HG03378 (cell line): ENCODE measurements around the gene ADSL.

Experiments
- ATAC-seq: cut with Tn5 transposase; IDR thresholded peaks from one replicate; pipeline ENCODE4 v1.9.1; 2021; ENCODE audit warnings: mild to moderate bottlenecking, moderate library complexity; ENCODE audit not compliant: unreplicated experiment

ADSL gene

DNA sequence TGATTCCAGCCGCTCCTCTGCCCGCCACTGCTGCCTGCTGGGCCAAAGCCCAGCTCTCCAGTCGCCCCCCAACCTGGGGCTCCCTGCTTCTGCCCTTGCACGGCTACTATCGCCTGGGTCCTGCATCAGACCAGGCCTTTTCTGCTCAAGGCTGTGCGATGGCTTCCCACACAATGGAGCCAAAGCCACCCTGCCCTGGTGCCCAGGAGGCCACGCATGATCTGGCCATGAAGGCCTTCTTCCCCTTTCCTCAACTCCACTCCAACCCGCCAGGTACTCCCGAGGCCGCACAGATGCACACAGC lies 69.9 kb downstream of the ADSL start:
- no peak for ATAC-seq

- ATAC-seq = no peak
Observed at GRCh38 chr22:40416636-40417035, 70.3 kb downstream of the ADSL start.

DNA sequence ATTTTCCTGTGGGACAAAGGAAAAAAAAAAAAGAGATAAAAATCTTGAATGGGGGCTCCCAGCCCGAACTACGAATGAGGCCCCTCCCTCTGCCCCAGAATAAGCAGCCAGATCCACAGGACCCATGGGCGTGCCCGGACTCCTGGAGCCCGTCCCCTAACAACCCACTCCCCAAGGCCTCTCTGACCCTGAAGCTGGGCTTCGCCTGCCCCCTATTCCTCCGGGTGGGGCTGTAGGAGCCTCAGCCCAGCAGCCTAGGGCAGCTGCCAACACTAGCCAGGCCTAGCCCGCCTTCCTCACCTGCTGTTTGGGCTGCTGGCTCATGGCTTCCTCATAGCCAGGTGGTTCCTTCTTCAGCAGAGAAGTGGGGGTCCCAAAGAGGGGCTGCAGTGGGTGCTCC lies 70.7 kb downstream of the ADSL start:
- ATAC-seq = no peak

DNA sequence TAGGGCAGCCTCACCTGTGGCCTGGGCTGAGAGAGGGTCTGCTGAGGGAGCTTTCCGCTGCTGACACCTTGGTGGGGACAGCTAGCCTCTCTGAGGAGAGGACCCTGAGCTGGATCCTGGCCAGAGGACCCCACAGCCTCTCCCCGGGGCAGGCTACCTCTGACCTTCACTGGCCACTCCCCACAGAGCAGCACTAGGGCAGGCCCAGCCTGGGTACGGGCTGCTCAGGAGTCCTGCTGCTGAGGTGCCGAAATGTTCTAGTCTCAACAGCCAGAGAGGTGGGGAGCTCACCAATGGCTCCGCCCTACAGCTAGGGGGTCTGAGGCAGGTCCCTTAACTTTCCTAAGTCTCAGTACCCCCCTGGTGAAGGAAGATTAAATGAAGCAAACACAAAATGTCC lies 71.6 kb downstream of the ADSL start:
- ATAC-seq = no peak

DNA sequence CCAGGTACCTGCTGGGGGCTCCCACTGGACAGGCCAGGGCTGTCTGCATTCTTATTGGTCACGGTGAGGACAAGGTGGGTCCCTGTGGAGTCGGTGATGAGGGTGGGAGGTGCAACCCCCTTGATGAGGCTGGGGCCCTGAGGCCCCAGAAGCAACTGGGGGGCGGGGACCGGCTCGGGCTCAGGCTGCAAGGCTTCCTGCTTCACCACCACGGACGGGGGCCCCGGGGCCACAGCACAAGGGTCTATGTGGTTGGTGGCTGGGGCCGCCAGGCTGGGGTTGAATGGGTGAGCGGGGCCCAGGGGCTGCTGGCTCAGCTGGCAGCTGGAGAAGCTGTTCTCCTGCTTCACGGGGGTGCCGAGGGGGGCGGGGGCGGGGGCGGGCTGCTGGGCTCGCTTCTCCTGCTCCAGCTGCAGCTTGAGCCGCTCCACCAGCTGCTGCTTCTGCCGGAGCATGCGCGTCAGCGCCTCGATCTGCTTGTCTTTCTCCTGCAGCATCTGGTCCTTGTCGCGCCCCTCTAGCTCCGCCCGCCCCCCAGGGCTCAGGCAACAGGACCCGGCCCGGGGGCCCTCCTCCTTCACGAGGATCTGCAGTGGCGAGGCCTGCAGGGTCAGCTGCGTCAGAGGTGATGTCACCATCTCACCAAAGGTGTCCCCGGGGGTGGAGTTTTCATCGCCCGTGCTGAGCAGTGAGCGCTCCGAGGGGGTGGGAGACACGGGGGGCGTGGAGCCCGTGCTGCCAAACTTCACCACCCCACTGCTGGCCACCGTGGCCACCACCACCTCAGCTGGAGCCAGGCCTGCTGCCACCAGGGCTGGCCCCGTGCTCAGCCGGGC lies 72.3 kb downstream of the ADSL start:
- no peak for ATAC-seq

GRCh38 chr22:40419718-40420117 lies 73.4 kb downstream of the ADSL start:
- no peak for ATAC-seq

DNA sequence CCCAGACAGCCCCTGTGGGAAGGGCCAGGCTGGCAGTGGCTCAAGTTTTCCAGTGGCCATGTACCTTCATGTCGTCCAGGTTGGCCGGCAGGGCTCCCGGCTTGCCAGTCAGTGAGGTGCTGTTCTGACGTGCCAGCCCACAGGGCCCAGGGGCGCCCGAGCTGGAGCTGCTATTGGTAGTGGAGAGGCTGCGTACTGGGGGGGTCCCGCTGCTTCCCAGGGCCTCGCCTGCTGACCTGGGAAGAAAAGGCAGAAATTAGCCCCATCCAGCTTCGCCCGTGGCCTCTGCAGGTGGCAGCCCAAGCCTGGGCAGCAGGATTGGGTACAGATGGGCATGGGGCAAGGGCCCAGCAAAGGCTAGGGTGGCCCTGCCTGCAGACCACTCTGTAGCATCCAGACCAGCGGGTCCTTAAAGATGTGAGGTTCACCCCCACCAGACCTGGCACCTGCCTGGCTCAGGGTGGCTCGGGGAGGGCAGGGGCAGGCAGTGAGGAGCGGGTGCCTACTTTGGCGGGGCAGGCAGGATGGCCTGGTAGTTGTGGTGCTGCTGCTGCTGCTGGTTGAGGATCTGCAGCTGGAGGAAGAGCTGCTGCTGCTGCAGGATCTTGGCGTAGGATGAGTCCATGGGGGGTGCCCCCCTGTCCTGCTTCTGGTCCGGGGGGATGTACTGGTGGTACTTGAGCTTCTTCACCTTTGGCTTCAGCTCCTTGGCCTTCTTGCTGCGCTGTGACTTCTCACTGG lies 74.2 kb downstream of the ADSL start:
- ATAC-seq = no peak

DNA sequence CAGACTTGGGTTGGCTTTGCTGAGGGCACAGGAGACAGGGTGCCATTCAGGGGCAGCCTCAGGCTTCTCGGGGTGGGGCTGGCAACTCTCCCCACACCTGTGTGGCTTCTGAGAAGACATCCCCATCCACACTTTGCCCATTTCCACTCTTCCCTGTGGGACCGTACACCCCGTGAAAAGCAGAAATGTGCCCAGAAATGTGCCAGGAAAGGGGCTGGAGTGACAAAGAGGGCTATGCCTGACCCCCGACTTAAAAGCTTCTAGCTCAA lies 74.7 kb downstream of the ADSL start:
- no peak for ATAC-seq

DNA sequence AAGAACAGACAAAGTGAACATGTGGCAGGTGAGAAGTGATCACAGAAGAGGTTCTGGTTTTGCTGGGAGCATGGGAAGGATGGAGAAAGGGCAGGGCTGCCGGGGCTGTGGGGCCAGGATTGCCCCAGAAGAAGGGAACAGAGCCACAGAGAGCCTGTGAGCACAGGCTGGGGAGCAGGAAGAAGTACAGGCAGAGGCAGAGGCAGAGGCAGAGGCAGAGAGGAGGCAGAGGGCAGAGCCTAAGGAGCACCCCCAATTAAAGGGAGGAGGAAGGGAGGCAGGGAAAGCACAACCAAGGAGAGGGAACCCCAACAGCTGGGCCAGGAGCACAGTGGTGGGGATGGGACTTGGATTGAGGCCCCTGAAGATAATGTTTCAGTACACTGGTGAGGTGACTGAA lies 75.6 kb downstream of the ADSL start:
- no peak for ATAC-seq

GRCh38 chr22:40422558-40423309 lies 76.4 kb downstream of the ADSL start:
- ATAC-seq = no peak

DNA sequence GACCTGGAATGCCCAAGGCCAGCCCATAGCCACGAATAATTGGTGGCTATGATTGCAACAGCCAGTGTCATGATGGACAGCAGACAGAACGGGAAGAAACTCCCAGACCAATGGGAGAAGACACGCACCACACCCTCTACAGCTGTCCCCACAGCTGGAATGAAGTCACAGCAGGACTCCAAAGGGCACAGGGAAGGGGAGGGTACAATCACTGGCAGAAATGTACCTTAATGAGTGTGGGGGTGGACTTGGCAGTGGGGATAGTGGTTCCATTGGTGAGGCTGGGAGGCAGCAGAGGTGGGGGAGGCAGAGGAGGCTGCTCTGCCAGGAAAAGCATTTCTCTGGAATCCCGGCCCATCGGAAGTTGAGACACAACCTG lies 77.0 kb downstream of the ADSL start:
- ATAC-seq = no peak

DNA sequence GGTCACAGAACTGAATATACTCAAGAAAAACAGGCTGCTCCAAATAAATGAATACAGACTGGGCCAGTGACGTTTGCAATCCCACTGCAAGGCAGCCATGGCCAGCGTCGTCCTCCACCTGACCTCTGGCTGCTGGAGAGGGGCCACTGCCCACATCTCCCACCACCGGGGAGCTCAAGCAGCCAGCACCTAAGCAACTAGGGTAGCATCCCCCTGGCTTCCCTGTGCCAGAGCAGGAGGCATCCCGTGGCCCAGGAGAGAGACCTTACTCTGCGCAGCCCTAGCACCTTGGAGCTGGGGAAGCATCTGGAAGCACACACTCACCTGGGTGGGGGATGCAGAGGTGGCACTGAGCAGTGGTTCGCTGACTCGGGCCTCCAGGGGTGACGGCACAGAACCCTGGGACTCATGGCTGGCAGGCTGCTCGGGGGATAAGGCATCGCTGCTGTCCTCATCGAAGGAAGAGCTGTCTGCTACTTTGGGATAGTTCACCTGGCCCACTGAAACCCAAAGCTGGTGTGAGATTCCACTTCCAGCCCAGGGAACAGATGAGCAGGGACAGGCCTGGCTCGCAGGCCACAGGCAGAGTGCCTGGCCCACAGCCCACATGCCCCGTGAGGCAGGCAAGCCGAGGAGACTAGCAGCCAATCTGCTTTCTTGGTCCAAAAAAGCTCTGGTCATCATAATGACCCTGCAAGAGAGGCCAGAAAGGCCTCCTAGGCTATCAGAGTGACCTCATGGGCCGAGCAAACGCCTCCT lies 77.8 kb downstream of the ADSL start:
- no peak for ATAC-seq

DNA sequence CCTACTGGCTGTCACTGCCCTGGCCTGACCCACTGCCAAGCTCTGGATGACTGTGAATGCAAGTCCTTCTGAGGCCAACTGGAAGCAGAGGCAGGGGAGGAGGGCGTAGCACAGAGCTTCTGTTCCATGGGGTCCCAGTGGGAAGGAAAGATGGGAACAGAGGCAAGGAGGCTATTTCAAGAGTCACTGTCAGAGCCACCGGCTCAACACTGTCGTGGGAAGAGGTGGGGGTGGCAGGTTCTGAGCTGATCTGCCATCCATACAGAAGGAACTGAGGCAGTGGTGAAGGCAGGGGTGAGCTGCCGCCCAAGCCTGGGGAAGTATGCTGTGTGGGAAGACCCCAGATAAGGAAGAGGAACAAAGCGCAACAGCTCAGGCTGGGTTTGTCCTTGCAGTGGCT lies 78.8 kb downstream of the ADSL start:
- no peak for ATAC-seq

DNA sequence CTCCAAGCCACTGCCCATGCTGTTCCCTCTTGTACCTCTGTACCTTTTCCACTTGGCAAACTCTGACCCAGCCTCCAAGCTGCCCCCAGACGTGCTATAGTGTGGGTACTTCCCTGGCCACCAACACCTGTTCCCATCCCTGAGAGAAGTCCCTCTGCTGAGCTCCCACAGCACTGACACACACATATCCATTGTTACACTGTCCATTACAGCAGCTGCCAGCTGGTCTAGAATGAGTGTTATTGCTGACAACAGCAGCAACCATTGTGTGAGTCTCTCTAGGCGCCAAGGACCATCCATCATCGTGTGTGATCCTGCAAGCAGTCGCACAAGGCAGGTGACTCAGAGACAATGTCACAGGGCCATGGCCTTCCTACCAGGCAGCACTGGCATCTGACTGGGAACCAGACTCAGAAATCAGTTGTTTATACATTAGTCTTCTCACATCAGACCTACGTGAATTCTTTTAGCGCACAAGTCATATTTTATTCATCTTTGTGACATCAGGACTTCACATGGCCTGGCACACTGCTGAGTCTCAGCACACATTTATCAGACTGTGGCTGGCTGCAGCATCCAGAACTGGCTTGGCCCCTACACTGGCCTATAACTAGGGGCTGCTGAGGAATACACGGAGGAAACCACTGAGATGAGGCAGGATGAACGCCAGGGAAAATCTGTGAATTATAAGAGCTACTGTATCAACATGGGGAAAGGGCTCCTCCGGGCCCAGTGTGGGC lies 80.5 kb downstream of the ADSL start:
- ATAC-seq = no peak

GRCh38 chr22:40428796-40429195 lies 82.5 kb downstream of the ADSL start:
- ATAC-seq = no peak

DNA sequence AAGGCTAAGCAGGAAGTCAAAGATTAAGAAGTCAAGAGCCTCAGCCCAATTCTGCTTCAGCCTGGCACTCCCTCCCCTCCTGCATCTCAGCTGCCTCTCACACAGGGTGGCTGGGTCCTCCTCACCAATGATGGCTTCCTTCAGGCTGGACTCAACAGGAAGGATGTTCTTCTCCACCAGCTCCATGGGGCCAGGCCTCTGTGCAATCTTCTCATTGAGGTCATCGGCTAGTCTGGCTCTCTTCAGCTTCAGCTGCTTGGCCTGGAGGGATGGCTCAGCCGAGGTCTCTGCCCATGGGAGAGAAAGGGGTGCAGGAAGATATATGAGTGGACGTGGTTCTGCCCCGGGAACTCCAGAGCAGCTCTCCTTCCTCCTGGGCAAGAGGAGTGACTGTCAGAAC lies 83.2 kb downstream of the ADSL start:
- no peak for ATAC-seq

- ATAC-seq = no peak
Observed at GRCh38 chr22:40430991-40431390, 84.7 kb downstream of the ADSL start.

DNA sequence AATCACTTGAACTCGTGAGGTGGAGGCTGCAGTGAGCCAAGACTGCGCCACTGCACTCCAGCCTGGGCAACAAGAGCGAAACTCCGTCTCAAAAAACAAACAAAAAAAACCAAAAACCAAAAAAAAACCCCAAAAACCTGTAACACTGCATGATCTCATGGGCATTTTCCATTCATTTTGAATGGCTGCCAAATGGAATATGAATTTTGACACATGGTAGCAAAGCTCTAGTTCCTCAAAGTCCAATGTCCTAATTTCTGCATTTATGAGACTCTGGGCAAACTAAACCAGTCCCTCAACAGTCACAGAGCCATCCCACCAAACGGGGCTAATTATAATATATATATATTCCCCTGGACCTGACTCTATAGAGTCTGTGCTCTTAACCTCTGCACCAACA lies 85.9 kb downstream of the ADSL start:
- ATAC-seq = no peak

DNA sequence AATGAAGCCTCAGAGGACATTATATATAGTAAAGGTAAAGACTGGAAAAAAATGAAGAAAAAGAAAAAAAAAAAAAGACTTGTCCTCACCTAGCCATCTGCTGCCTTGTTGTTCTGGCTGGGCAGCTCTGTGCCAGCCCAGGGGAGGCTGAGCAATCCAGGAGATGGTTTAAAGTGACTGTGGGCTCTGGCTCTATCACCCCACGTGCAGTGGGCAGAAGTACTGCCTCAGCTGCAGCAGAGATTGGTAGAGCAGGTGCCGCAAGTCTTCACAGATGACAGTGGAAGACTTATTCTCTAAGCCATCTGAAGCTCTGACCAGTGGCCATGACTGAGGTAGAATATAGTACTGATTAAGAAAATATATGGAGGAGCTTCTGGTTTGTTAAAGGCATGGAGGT lies 86.3 kb downstream of the ADSL start:
- no peak for ATAC-seq

DNA sequence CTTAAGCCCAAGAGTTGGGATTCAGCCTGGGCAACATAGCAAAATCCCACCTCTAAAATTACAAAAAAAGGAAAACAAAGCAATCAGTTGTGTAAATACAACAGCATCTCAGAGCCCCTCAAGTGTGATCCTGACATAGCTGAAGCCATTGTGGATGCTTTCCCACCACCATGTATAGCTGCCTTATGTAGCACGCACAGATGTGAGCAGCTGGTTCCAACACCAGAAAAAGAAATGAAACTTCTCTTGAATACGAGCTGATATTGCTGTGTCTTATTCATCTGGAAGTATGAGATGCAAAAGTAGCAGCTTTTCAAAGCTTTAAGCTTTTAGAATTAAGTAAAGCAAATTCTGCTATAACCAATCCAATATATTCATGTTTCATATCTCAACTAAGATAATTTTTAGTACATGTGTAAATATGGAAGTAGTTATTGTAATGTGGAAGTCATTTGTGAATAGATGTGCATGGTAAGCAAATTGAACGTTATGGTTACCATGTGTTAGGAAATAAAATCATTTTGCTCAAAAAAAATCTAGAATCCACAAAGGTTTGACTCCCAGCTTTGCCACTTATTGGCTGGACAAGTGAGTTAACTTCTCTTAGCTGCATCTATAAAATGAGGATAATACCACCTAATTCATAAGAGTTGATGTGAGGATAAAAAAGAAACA lies 87.3 kb downstream of the ADSL start:
- ATAC-seq = no peak
